HepG2 (cell line): ENCODE measurements around the gene THAP6. TPM values are rescaled to one million over a fixed set of nuclear protein-coding genes. Genes with fewer than 3 reads are reported as not detected.
"Not testable (repeated sequence)": the region's sequence is repeated elsewhere in the genome, so short reads cannot be mapped to it uniquely, and the experiment has no call there.

Experiments
- ATAC-seq: fragments of 200-7000 bp; cut with Tn5 transposase; 3 replicates; pipeline ENCODE4 v1.9.1; 2020; ENCODE audit warnings: mild to moderate bottlenecking, moderate library complexity
- BruUV-seq: library from RNA; stranded (reverse); fragments of 400-500 nt; replicated peaks from 2 replicates; lab custom pipeline; 2021; lab: Mats Ljungman, UMichigan
- CTCF ChIA-PET: fragments of 300-600 bp; formaldehyde crosslinking; extraction: SDS; loops from one replicate; lab custom pipeline; 2021; ENCODE audit warnings: low total read pairs, inconsistent platforms, low intra/inter-chr PET ratio; lab: Yijun Ruan, JAX
- POLR2A ChIA-PET: fragments of 350-600 bp; sonication (Branson Sonifier 250); formaldehyde crosslinking; loops from one replicate; lab custom pipeline; 2020; ENCODE audit warnings: antibody characterized with exemption, inconsistent platforms; lab: Yijun Ruan, JAX
- DNase-seq: peaks from one replicate; pipeline ENCODE4 v3.0.0-alpha.2; 2015; ENCODE audit warnings: low spot score
- FAIRE-seq: peaks from 3 replicates; lab custom pipeline; 2011; peaks lifted over from hg19 to GRCh38; lab: Jason Lieb, UNC
- H2AFZ ChIP-seq: one replicate; pipeline ENCODE4 v1.6.1; 2011; ENCODE audit warnings: low read length, inconsistent platforms
- H3K27ac ChIP-seq: fragments of 300-600 bp; 3 replicates; pipeline ENCODE4 v1.8.0; 2011; ENCODE audit warnings: mixed run types, mild to moderate bottlenecking, mixed read lengths, low read length, inconsistent platforms; ENCODE audit not compliant: insufficient read depth; ENCODE audit errors: extremely low read length
- H3K27me3 ChIP-seq, 2 experiments: fragments of 200-600 bp in 1 of 2; 2 replicates in 1 of 2; 3 replicates in 1 of 2; pipeline versions ENCODE4 v1.6.0 to v1.8.0; 2011; ENCODE audit warnings: low read length in 2 of 2, mild to moderate bottlenecking in 2 of 2, moderate library complexity in 2 of 2, inconsistent platforms in 1 of 2; ENCODE audit not compliant: insufficient read depth in 2 of 2, control insufficient read depth in 1 of 2
- H3K36me3 ChIP-seq, 2 experiments: fragments of 200-600 bp in 1 of 2; replicated peaks in 1 of 2; 2 replicates in 1 of 2; 3 replicates in 1 of 2; pipeline versions ENCODE4 v1.5.1 to v1.8.0; 2011; ENCODE audit warnings: low read length in 2 of 2, inconsistent platforms in 1 of 2; ENCODE audit not compliant: insufficient read depth in 2 of 2, control insufficient read depth in 1 of 2
- H3K4me1 ChIP-seq: 2 replicates; pipeline ENCODE4 v1.5.1; 2012; ENCODE audit warnings: low read length, inconsistent platforms; ENCODE audit not compliant: insufficient read depth
- H3K4me2 ChIP-seq: 2 replicates; pipeline ENCODE4 v1.6.0; 2011; ENCODE audit warnings: low read depth, low read length, inconsistent platforms
- H3K4me3 ChIP-seq, 3 experiments: fragments of 200-600 bp in 1 of 3; sonication (generic), shearing (Covaris generic) in 1 of 3; replicated peaks in 1 of 3; 2 replicates each; pipeline ENCODE4 v1.5.1; 2011 to 2016; ENCODE audit warnings: low read length in 3 of 3, inconsistent platforms in 2 of 3, low read depth in 2 of 3, mild to moderate bottlenecking in 2 of 3, control low read depth in 1 of 3, mixed read lengths in 1 of 3; ENCODE audit not compliant: insufficient read depth in 1 of 3
- H3K79me2 ChIP-seq: one replicate; pipeline ENCODE4 v1.6.1; 2011; ENCODE audit warnings: low read length, inconsistent platforms; ENCODE audit not compliant: insufficient read depth
- H3K9ac ChIP-seq: 2 replicates; pipeline ENCODE4 v1.6.0; 2011; ENCODE audit warnings: mild to moderate bottlenecking, low read depth, low read length, inconsistent platforms; ENCODE audit not compliant: insufficient read depth
- H3K9me3 ChIP-seq: 2 replicates; pipeline ENCODE4 v1.5.1; 2012; ENCODE audit warnings: mild to moderate bottlenecking, low read length
- H4K20me1 ChIP-seq: 2 replicates; pipeline ENCODE4 v1.6.0; 2011; ENCODE audit warnings: inconsistent platforms, mild to moderate bottlenecking, low read length, moderate library complexity; ENCODE audit not compliant: insufficient read depth
- BCLAF1 ChIP-seq: fragments of 450-650 bp; IDR thresholded peaks from 2 replicates; pipeline ENCODE4 v1.6.1; 2017; ENCODE audit warnings: mild to moderate bottlenecking
- EEA1 ChIP-seq: sonication (generic); formaldehyde crosslinking; IDR thresholded peaks from 2 replicates; pipeline ENCODE4 v1.5.1; 2020; ENCODE audit warnings: mild to moderate bottlenecking, missing genetic modification reagents, borderline replicate concordance
- ETV6 ChIP-seq: sonication (generic); formaldehyde crosslinking; conservative IDR thresholded peaks from 2 replicates; pipeline ENCODE4 v1.4.0; 2020; ENCODE audit warnings: missing genetic modification reagents
- GABPB1 ChIP-seq: IDR thresholded peaks from 2 replicates; pipeline ENCODE4 v1.6.1; 2016; ENCODE audit warnings: mild to moderate bottlenecking, missing genetic modification reagents, moderate library complexity, missing compliant biosample characterization
- GLI4 ChIP-seq: sonication (generic); formaldehyde crosslinking; IDR thresholded peaks from 2 replicates; pipeline ENCODE4 v1.5.1; 2020; ENCODE audit warnings: missing genetic modification reagents, mild to moderate bottlenecking, moderate library complexity, borderline replicate concordance
- GTF3A ChIP-seq: sonication (generic); formaldehyde crosslinking; conservative IDR thresholded peaks from 2 replicates; pipeline ENCODE4 v1.4.0; 2020; ENCODE audit warnings: mild to moderate bottlenecking, missing genetic modification reagents
- KAT2B ChIP-seq: fragments of 150-350 bp; IDR thresholded peaks from 2 replicates; pipeline ENCODE4 v1.6.1; 2014; ENCODE audit warnings: low read depth, low read length, borderline replicate concordance
- RFX1 ChIP-seq: fragments of 450-650 bp; IDR thresholded peaks from 2 replicates; pipeline ENCODE4 v1.6.1; 2017
- ZBTB26 ChIP-seq: IDR thresholded peaks from 2 replicates; pipeline ENCODE4 v1.6.1; 2016; ENCODE audit warnings: missing compliant biosample characterization, missing genetic modification reagents, borderline replicate concordance
- ZNF256 ChIP-seq: sonication (generic); formaldehyde crosslinking; conservative IDR thresholded peaks from 2 replicates; pipeline ENCODE4 v1.4.0; 2020; ENCODE audit warnings: missing genetic modification reagents
- ZNF282 ChIP-seq: fragments of 450-650 bp; IDR thresholded peaks from 2 replicates; pipeline ENCODE4 v1.6.1; 2018; ENCODE audit not compliant: partially characterized antibody
- ZNF33B ChIP-seq: sonication (generic); formaldehyde crosslinking; IDR thresholded peaks from 2 replicates; pipeline ENCODE4 v1.5.1; 2020; ENCODE audit warnings: mild to moderate bottlenecking, missing genetic modification reagents
- ZNF446 ChIP-seq: sonication (generic); formaldehyde crosslinking; IDR thresholded peaks from 2 replicates; pipeline ENCODE4 v1.5.0; 2020; ENCODE audit warnings: mild to moderate bottlenecking, missing genetic modification reagents
- ZNF569 ChIP-seq: sonication (generic); formaldehyde crosslinking; IDR thresholded peaks from 2 replicates; pipeline ENCODE4 v1.5.0; 2020; ENCODE audit warnings: mild to moderate bottlenecking, missing genetic modification reagents, moderate library complexity, borderline replicate concordance
- ZNF782 ChIP-seq: sonication (generic); formaldehyde crosslinking; IDR thresholded peaks from 2 replicates; pipeline ENCODE4 v1.4.0; 2020; ENCODE audit warnings: missing genetic modification reagents, mild to moderate bottlenecking, borderline replicate concordance
- WGBS: methylation state at CpG from one replicate; pipeline ENCODE4 v1.1.6; 2017; ENCODE audit warnings: low lambda C conversion rate; 5-methylcytosine and 5-hydroxymethylcytosine counted together
- in situ Hi-C: cut with HindIII; loops from 2 replicates; pipeline ENCODE4 v1.10.0; 2017; ENCODE audit warnings: low pct_unique_long_range_greater_than_20kb; ENCODE audit not compliant: extremely low pct_ligation_motif_present
- intact Hi-C: fragments of 100-400 bp; cut with micrococcal nuclease; formaldehyde crosslinking; loops from one replicate; pipeline ENCODE4 v1.10.0; 2022; ENCODE audit not compliant: unreplicated experiment
- polyA plus RNA-seq, 8 experiments: library from polyadenylated mRNA; depleted of rRNA in 3 of 8; stranded (reverse) in 7 of 8; unstranded in 1 of 8; fragments of >200 nt; fragmentation: Illumina TruSeq in 4 of 8; extraction: Trizol in 4 of 8; gene quantifications; 2 replicates each; pipeline versions ENCODE4 v1.2.1 to v1.2.3, GENCODE V29; 2011 to 2016; ENCODE audit warnings: low read depth in 4 of 8, missing spikeins in 1 of 8, mixed read lengths in 1 of 8; ENCODE audit not compliant: insufficient read depth in 1 of 8
- total RNA-seq, 5 experiments: library from RNA; depleted of rRNA; stranded (reverse); fragments of >200 nt; fragmentation: Illumina TruSeq; extraction: Trizol; gene quantifications; 2 replicates each; pipeline ENCODE4 v1.2.3, GENCODE V29; 2016; ENCODE audit warnings: low read depth in 1 of 5

Gene THAP6
- total and polyA plus RNA-seq, 2 of the 13 experiments (the other 11 are each of a cell fraction or from before 2014, with no cell fraction given), result 9.3 to 14.7 TPM

GRCh38 chr4:75530556-75531322 lies 16.5 kb downstream of the THAP6 start:
- no peak overlapping the region for H3K4me2 ChIP-seq
- intact Hi-C loops, result no loop called here
- CTCF ChIA-PET, result no interaction called here

GRCh38 chr4:75531536-75532143 lies 17.4 kb downstream of the THAP6 start:
- H3K27ac ChIP-seq, intact Hi-C loops, H3K79me2 ChIP-seq, in situ Hi-C loops, H3K4me2 ChIP-seq, FAIRE-seq, H3K9ac ChIP-seq, CTCF ChIA-PET, H3K4me3 ChIP-seq, H3K4me1 ChIP-seq, ATAC-seq, H3K9me3 ChIP-seq, BruUV-seq, DNase-seq, H3K27me3 ChIP-seq, H4K20me1 ChIP-seq, H2AFZ ChIP-seq: not testable (repeated sequence)
- 97% methylated on average over 7 of the region's 7 CpGs for WGBS
- POLR2A ChIA-PET, result interaction anchor here (1.8 kb wide), 1 partner anchor 17 kb away, joined by 4 read pairs; the partner anchor contains the start of genes RCHY1 and THAP6
- peaks cover 2 to 34% of the 10 kb centered on the region in 2 experiments; a peak in 4 of 5 replicates for H3K36me3 ChIP-seq

More at GRCh38 chr4:75530556-75531322, 16.5 kb downstream of the THAP6 start:
- DNase-seq, result no peak
- in situ Hi-C loops, result no loop called here
- 100% methylated on average over 2 of the region's 2 CpGs for WGBS
- Histone ChIP-seq H3K27me3 (no peaks in the 10 kb centered on the region), H3K27ac (no peak overlapping the region), H3K36me3 (peaks cover 3 to 40% of the 10 kb centered on the region in 2 experiments; a peak in 4 of 5 replicates), H2AFZ (no peak overlapping the region), H3K9ac (no peak overlapping the region), H4K20me1 (no peaks in the 10 kb centered on the region), H3K4me3 (no peak overlapping the region), H3K4me1 (no peaks in the 10 kb centered on the region), H3K79me2 (no peaks in the 10 kb centered on the region), H3K9me3 (no peaks in the 10 kb centered on the region)
- no TSS peak for BruUV-seq
- FAIRE-seq, result no peak
- TF ChIP-seq GTF3A (CRISPR knock-in tag), result no peak
- TF ChIP-seq KAT2B, result no peak
- no peak for TF ChIP-seq ZBTB26
- TF ChIP-seq RFX1, result no peak
- no peak for TF ChIP-seq ZNF282
- TF ChIP-seq ZNF782 (CRISPR knock-in tag), result no peak
- TF ChIP-seq ZNF33B (CRISPR knock-in tag), result no peak
- no peak for TF ChIP-seq ZNF446 (CRISPR knock-in tag)
- no peak for TF ChIP-seq ZNF256 (CRISPR knock-in tag)
- TF ChIP-seq GABPB1 (CRISPR knock-in tag), result no peak
- no peak for TF ChIP-seq EEA1 (CRISPR knock-in tag)
- no peak for TF ChIP-seq ZNF569 (CRISPR knock-in tag)
- no peak for TF ChIP-seq ETV6
- TF ChIP-seq GLI4 (CRISPR knock-in tag), result no peak
- TF ChIP-seq BCLAF1, result no peak
- POLR2A ChIA-PET, result interaction anchor here (1.8 kb wide), 1 partner anchor 16 kb away, joined by 4 read pairs; the partner anchor contains the start of genes RCHY1 and THAP6
- ATAC-seq, result no peak
